Activated CD4-positive, alpha-beta T cell treated with anti-CD3 and anti-CD28 coated beads for 4 hours (primary cell): ENCODE data around the gene STMND1.
"Not testable (repeated sequence)": the region's sequence is repeated elsewhere in the genome, so short reads cannot be mapped to it uniquely, and the experiment has no call there.

Source experiments
- DNase-seq, 2 donors: peaks; one replicate each; pipeline ENCODE4 v3.0.0-alpha.2; 2020

Gene STMND1

DNA sequence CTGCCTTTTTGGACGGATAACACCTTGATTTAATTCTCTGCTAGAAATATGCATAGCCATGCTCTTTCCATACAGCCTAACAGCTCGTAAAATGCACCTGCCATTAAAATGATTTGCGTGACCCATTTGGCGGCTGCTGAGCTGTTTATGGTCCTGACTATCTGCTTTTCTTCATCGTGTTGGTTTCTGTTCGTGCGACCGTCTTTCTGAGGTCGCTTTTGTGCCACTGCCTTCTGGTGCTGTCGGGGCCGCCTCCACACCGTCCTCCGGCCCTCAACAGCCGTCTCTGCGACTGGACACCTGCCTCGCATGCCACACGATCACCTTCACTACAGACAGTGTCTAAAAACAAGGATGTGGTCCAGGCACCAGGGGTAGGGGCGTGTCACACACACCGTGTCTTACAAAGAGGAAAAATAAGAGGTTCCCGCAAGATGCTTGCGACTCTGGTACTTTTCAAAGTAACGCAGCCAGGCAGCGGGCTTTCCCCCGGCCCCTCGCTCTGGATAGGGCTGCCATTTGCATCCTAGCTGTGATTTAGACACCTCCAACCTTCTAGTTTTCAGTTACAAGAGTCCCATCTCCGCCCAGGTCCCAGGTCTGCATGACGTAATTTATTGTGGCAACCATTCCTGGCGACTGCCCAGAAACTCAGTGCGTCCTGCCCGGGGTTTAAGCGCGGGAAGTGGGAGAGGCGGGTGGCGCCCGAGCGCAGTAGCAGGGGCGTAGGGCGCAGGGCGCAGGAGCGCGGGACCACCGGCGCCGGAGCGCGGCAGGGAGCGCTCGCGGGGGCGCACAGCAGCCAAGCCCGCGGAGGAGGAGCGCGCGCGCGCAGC lies at the start of gene STMND1:
Gene STMND1 (plus strand): TSS at position 629 of the 836 bp plus-strand sequence. CDS start 208 bp downstream, outside the sequence.
- DNase-seq = no peak

DNA sequence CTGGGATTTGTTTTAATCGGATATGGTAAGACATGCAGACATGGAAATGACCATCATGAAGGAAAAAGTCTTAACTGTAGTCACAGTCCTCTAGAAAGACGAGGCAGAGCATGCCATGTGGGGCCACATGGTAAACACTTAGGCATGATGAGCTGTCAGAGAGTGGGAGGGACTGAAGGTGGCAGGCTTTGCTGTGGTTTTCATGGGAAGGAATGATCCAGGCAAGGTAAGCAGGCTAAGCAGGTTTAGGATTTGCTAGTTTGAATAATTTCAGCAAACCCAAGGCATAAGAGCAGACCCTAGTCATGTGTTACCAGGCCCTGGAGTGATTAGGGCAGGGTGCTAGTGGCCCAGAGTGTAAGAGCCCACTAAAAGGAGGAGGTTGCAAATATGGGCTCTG lies 47.2 kb upstream of the STMND1 start:
- DNase-seq = no peak

DNA sequence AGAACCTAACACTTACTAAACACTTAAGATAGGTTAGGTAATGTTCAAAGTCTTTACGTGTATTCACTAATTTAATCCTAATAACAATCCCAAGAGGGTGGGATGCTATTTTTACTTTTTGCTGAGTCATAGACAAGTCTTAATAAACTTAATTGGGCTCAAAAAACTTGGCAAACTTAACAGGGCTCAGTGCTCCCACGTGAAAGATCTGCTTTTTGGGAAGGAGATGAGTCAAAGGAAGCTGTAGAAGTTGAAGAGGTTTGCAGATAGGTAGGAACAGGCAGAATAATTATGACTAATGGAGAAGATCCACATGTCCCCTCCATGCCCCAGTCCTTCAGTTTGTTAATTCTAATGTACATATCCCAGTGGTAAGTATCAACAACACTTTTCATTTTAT lies 44.5 kb upstream of the STMND1 start:
- no peak for DNase-seq

DNA sequence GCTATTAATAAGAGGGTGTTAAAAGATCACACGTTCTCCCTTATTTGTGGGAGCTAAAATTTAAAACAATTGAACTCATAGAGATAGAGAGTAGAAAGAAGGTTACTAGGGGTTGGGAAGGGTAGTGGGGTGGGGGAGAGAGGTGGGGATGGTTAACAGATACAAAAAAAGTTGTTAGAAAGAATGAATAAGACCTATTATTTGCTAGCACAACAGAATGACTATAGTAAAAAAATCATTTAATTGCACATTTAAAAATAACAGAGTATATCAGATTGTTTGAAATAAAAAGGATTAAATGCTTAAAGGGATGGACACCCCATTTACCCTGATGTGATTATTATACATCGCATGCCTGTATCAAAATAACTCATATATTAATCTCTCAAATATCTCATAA lies 43.3 kb upstream of the STMND1 start:
- no peak for DNase-seq

- no peak for DNase-seq
These were observed 42.8 kb upstream of the STMND1 start for GRCh38 chr6:17059022-17059421.

DNA sequence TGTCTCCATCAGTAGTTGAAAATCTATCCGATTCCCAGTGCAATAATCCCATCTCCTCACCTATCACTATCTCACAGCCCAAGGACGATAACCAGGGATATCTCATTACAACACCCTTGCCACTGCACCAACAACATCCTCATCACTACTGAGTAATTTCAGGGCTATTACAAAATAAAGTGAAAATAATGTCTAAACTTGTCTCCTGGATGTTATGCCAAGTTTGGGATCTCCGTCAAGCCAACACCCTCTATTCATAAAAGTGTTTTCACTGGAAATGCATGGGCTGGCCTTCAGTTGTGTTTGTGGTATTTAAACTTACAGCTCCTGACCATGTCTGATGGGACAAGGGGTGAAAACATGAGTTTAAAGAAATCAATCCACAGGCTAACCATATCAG lies 42.0 kb upstream of the STMND1 start:
- DNase-seq = no peak

GRCh38 chr6:17061097-17061496 lies 40.8 kb upstream of the STMND1 start:
- no peak for DNase-seq

DNA sequence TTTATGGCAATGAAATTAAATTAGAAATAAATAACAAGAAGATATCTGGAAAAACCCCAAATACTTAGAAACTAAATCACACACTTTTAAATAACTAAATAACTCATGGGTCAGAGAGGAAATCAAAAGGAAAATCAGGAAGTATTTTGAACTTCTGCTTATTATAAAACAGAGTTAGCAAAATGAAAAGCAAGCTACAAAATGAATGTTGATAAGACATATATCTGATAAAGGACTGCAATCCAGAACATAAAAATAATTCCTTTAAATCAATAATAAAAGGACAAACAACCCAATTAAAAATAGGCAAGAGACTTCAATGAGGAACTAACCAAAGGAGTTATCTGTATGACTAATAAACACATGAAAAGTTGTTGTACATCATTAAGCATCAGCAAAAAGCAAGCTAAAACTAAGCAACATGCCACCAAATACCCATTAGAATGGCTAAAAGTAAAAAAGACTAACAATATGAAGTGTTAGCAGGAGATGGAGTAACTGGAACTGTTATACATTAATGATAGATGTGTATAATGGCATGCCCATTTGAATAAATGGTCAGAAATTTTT lies 38.9 kb upstream of the STMND1 start:
- DNase-seq = no peak

DNA sequence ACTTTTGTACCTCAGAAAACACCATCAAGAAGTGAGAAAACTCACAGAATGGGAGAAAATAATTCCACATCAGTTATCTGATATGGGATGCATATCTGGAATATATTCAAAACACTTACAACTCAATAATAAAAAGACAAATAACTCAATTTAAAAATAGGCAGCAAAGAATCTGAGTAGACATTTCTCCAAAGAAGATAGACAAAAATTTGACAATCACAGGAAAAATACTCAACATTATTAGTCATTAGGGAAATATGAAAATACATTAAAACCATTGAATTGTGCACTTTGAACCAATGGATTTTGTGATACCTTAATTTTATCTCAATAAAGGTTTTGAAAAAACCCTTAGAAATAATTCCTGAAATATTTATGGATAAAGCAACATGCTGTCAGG lies 36.9 kb upstream of the STMND1 start:
- no peak for DNase-seq

- DNase-seq = no peak
These were observed 35.2 kb upstream of the STMND1 start for GRCh38 chr6:17066610-17067009.

DNA sequence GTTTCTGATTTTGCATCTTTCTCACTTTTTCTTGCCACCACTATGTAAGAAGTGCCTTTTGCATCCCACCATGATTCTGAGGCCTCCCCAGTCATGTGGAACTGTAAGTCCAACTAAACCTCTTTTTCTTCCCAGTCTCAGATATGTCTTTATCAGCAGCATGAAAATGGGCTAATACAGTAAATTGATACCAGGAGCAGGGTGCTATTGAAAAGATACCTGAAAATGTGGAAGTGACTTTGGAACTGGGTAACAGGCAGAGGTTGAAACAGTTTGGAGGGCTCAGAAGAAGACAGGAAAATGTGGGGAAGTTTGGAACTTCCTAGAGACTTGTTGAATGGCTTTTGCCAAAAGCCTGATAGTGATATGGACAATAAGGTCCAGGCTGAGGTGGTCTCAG lies 32.9 kb upstream of the STMND1 start:
- not testable (repeated sequence) for DNase-seq

DNA sequence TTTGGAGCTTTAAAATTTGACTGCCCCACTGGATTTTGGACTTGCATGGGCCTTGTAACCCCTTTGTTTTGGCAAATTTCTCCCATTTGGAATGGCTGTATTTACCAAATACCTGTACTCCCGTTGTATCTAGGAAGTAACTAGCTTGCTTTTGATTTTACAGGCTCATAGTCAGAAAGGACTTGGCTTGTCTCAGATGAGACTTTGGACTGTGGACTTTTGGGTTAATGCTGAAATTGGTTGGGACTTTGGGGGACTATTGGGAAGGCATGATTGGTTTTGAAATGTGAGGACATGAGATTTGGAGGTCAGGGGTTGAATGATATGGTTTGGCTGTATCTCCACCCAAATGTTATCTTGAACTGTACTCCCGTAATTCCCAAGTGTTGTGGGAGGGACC lies 31.4 kb upstream of the STMND1 start:
- DNase-seq = not testable (repeated sequence)

GRCh38 chr6:17073596-17073995 lies 28.3 kb upstream of the STMND1 start:
- DNase-seq = not testable (repeated sequence)

DNA sequence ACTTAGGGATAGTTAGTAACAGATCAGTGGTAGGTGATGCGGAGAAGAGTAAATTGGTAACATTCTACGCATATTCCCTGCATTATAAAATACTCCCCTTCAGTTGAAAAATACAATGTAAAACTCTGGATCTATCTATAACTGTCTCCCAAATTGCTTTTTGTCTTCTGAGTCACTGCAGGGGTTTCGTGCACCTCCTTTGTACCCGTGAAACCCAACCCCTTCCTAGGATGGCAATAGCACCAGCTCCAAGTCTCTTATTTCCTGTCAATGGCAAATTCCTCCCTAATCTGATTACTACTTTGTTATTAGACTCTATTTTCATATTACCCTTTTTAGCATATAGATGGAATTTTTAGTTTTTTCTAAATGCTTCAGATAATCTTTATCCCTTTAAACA lies 20.6 kb upstream of the STMND1 start:
- no peak for DNase-seq

GRCh38 chr6:17081860-17082508 lies 19.9 kb upstream of the STMND1 start:
- DNase-seq = no peak

GRCh38 chr6:17083397-17083796 lies 18.5 kb upstream of the STMND1 start:
- DNase-seq = no peak

DNA sequence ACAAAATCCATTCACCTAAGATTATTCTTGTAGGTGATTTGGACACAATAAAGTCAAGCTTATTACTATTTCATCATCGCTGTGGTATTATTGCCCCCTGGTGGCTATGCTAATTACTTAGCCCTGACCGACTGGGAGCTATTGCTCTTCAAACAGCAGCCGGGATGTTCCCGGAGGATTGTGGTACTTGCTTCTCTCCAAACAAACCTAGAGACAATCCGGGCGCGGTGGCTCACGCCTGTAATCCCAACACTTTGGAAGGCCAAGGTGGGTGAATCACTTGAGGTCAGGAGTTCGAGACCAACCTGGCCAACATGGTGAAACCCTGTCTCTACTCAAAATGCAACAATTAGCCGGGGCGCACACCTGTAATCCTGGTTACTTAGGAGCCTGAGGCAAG lies 15.4 kb upstream of the STMND1 start:
- DNase-seq = peak in 1 of 2 donors; percentile 14

DNA sequence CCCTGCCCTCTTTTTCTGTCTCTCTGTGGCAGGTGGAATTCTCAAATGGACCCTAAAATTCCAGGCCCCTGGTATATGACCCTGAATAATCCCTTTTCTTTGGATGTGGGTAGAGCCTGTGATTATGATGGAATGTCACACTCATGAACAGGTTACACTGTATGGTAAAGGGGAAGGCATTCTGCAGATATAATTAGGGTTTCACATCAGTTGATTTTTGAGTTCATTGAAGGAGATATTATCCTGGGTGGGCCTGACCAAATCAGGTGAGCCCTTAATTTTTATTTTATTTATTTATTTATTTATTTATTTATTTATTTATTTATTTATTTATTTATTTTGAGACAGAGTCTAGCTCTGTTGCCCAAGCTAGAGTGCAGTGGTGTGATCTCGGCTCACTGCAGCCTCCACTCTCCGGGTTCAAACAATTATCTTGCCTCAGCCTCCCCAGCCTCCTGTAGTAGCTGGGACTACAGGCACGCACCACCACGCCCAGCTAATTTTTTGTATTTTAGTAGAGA lies 13.7 kb upstream of the STMND1 start:
- DNase-seq = no peak

- DNase-seq = no peak
These were observed 10.7 kb upstream of the STMND1 start for GRCh38 chr6:17091122-17091521.

- DNase-seq = no peak
These were observed 8.2 kb upstream of the STMND1 start for GRCh38 chr6:17093686-17094085.

DNA sequence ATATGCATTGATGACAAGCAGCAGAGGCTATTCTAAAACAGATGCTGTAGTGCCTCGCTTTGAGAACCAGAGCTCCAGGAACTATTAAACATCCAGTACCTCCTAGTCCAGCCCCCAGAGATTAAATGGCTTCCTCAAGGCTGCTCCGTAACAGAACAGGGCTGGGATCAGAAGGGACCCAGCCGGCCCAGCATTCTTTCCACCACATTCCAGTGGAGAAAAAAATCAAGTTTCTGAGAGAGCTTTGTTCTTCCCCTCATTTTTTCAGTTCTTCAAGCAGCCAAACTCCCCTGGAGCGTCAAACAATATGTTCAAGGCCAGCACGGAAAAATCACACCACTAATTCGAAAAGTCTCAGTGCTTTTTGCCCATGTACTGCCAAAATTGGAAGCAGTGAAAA lies 5.8 kb upstream of the STMND1 start:
- DNase-seq = no peak

- no peak for DNase-seq
These were observed 5.2 kb upstream of the STMND1 start for GRCh38 chr6:17096652-17097051.

- no peak for DNase-seq
These were observed 3.9 kb upstream of the STMND1 start for GRCh38 chr6:17097982-17098381.

DNA sequence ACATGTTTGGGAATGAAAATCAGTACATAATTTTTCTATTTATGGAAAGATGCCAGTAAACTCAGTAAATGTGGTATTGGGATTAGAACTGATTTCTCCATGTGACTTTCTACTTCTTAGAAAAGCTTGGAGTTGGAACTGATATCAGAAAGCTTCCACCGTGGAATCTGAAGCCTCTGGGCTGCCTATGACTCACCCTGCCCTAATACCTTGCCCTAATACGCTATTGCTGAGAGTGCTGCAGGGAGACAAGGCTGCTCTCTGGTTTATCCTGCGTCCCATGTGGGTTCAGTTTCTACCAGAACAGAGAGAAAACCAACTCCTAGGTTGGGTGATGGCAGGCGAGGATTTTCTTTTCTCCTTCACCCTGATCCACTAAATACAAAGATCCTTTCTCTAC lies 3.3 kb upstream of the STMND1 start:
- no peak for DNase-seq
